ENCODE data around the gene FOXN3. TPM values are rescaled to one million over a fixed set of nuclear protein-coding genes. Genes with fewer than 3 reads are reported as not detected.

FOXN3 gene
- total RNA-seq, 1 donor from 2014 or later = 41.4 TPM

GRCh38 chr14:89447182-89447944, 30.3 kb upstream of the FOXN3 start:
- TF ChIP-seq CTCF (conservative IDR thresholded peaks at IDR 0.05) = no peak
- no peaks in the 10 kb centered on the region for H3K27me3 Mint-ChIP-seq (ENCODE audit: low read depth)
- no peaks in the 10 kb centered on the region for H3K36me3 Mint-ChIP-seq (ENCODE audit: low read depth)
- DNase-seq (ENCODE audit: low read depth, low spot score) = no peak
- no peak overlapping the region for H3K4me3 Mint-ChIP-seq
- H3K4me1 Mint-ChIP-seq = no peaks in the 10 kb centered on the region
- no peaks in the 10 kb centered on the region for H3K9me3 Mint-ChIP-seq
- H3K27ac Mint-ChIP-seq (ENCODE audit: unreplicated experiment) = no peak overlapping the region

- Mint-ChIP-seq H3K4me3 (no peak overlapping the region), H3K36me3 (ENCODE audit: low read depth) (no peaks in the 10 kb centered on the region), H3K9me3 (no peaks in the 10 kb centered on the region), H3K27me3 (ENCODE audit: low read depth) (no peaks in the 10 kb centered on the region), H3K27ac (ENCODE audit: unreplicated experiment) (no peak overlapping the region), H3K4me1 (no peaks in the 10 kb centered on the region)
- no peak for DNase-seq (ENCODE audit: low read depth, low spot score)
- TF ChIP-seq CTCF (conservative IDR thresholded peaks at IDR 0.05) = no peak
Measured at GRCh38 chr14:89445273-89445973, 28.4 kb upstream of the FOXN3 start.

GRCh38 chr14:89444516-89445125, 27.6 kb upstream of the FOXN3 start:
- Mint-ChIP-seq H3K27ac (ENCODE audit: unreplicated experiment) (no peak overlapping the region), H3K27me3 (ENCODE audit: low read depth) (no peaks in the 10 kb centered on the region), H3K36me3 (ENCODE audit: low read depth) (no peaks in the 10 kb centered on the region), H3K4me3 (no peak overlapping the region), H3K4me1 (no peaks in the 10 kb centered on the region), H3K9me3 (no peaks in the 10 kb centered on the region)
- DNase-seq (ENCODE audit: low read depth, low spot score) = no peak
- TF ChIP-seq CTCF (conservative IDR thresholded peaks at IDR 0.05) = no peak

- no peaks in the 10 kb centered on the region for H3K36me3 Mint-ChIP-seq (ENCODE audit: low read depth)
- H3K9me3 Mint-ChIP-seq = no peaks in the 10 kb centered on the region
- H3K27me3 Mint-ChIP-seq (ENCODE audit: low read depth) = no peaks in the 10 kb centered on the region
- H3K4me1 Mint-ChIP-seq = no peaks in the 10 kb centered on the region
- H3K27ac Mint-ChIP-seq (ENCODE audit: unreplicated experiment) = no peak overlapping the region
- no peak for DNase-seq (ENCODE audit: low read depth, low spot score)
- TF ChIP-seq CTCF (conservative IDR thresholded peaks at IDR 0.05) = no peak
- H3K4me3 Mint-ChIP-seq = no peak overlapping the region
Measured at GRCh38 chr14:89444044-89444443, 27.0 kb upstream of the FOXN3 start.

GRCh38 chr14:89443042-89443629, 26.1 kb upstream of the FOXN3 start:
- Mint-ChIP-seq H3K4me3 (no peak overlapping the region), H3K27ac (ENCODE audit: unreplicated experiment) (no peak overlapping the region), H3K9me3 (no peaks in the 10 kb centered on the region), H3K36me3 (ENCODE audit: low read depth) (no peaks in the 10 kb centered on the region), H3K4me1 (no peaks in the 10 kb centered on the region), H3K27me3 (ENCODE audit: low read depth) (no peaks in the 10 kb centered on the region)
- DNase-seq (ENCODE audit: low read depth, low spot score) = no peak
- TF ChIP-seq CTCF (conservative IDR thresholded peaks at IDR 0.05) = no peak

Data from neural crest cell (in vitro differentiated cells).